ENCODE results near the gene ZBED4.

Gene ZBED4

GRCh38 chr22:49936018-49936972, 82.7 kb downstream of the ZBED4 start:
- ChIA-PET POLR2A (ENCODE audit: low non-redundant PET) (interaction anchor here (0.8 to 1.7 kb wide), 3 partner anchors 10 to 26 kb away, joined by 3 to 10 read pairs (median 4); no protein-coding TSS in a partner anchor), CTCF (no interaction called here)
- H3K27ac ChIP-seq: peak overlapping the region; percentile 83
- DNase-seq (ENCODE audit: low spot score): peak; percentile 38
- no peak for TF ChIP-seq CTCF (conservative IDR thresholded peaks at IDR 0.05; ENCODE audit: low read depth)

- POLR2A ChIA-PET (ENCODE audit: low non-redundant PET): interaction anchor here (1.7 kb wide), 1 partner anchor 14 kb away, joined by 10 read pairs; no protein-coding TSS in a partner anchor
- CTCF ChIA-PET: no interaction called here
- peak overlapping the region; percentile 83 for H3K27ac ChIP-seq
- TF ChIP-seq CTCF (conservative IDR thresholded peaks at IDR 0.05; ENCODE audit: low read depth): no peak
- DNase-seq (ENCODE audit: low spot score): no peak
Measured at GRCh38 chr22:49936973-49937757, 83.5 kb downstream of the ZBED4 start.

- ChIA-PET CTCF (no interaction called here), POLR2A (ENCODE audit: low non-redundant PET) (no interaction called here)
- peak overlapping the region; percentile 83 for H3K27ac ChIP-seq
- no peak for DNase-seq (ENCODE audit: low spot score)
- no peak for TF ChIP-seq CTCF (conservative IDR thresholded peaks at IDR 0.05; ENCODE audit: low read depth)
Measured at GRCh38 chr22:49937758-49938564, 84.3 kb downstream of the ZBED4 start.

- POLR2A ChIA-PET (ENCODE audit: low non-redundant PET): no interaction called here
- no peak for TF ChIP-seq CTCF (conservative IDR thresholded peaks at IDR 0.05; ENCODE audit: low read depth)
- CTCF ChIA-PET: no interaction called here
- H3K27ac ChIP-seq: peak overlapping the region; percentile 83
- DNase-seq (ENCODE audit: low spot score): no peak
Measured at GRCh38 chr22:49938565-49939136, 85.0 kb downstream of the ZBED4 start.

Measured in RWPE1 (cell line).